CD8-positive, alpha-beta memory T cell (primary cell): ENCODE data around the gene IKBKE. TPM values are rescaled to one million over a fixed set of nuclear protein-coding genes. Genes with fewer than 3 reads are reported as not detected.

Experiments used
- CTCF ChIA-PET: fragments of 350-600 bp; sonication (Branson Sonifier 250); formaldehyde crosslinking; loops from one replicate; lab custom pipeline; 2021; ENCODE audit warnings: antibody characterized with exemption; lab: Charles Lee
- POLR2A ChIA-PET: fragments of 350-600 bp; sonication (Branson Sonifier 250); formaldehyde crosslinking; loops from one replicate; lab custom pipeline; 2021; ENCODE audit warnings: antibody characterized with exemption; lab: Charles Lee
- DNase-seq, 5 donors: peaks; one replicate each; pipeline versions ENCODE4 v3.0.0 to v3.0.0-alpha.2; 2020 to 2022; ENCODE audit warnings: mixed read lengths in 1 of 5
- H3K27ac ChIP-seq: one replicate; pipeline ENCODE4 v1.7.0; 2013; ENCODE audit warnings: low read depth, mild to moderate bottlenecking, low read length, moderate library complexity
- H3K27me3 ChIP-seq: 2 replicates; pipeline ENCODE4 v1.7.0; 2013; ENCODE audit warnings: low read length, mild to moderate bottlenecking; ENCODE audit not compliant: insufficient read depth, poor library complexity, severe bottlenecking
- H3K36me3 ChIP-seq: 2 replicates; pipeline ENCODE4 v1.7.0; 2013; ENCODE audit warnings: mild to moderate bottlenecking, low read length, moderate library complexity; ENCODE audit not compliant: insufficient read depth
- H3K4me1 ChIP-seq: 2 replicates; pipeline ENCODE4 v1.7.0; 2013; ENCODE audit warnings: mild to moderate bottlenecking, low read length, moderate library complexity; ENCODE audit not compliant: insufficient read depth
- H3K4me3 ChIP-seq: 2 replicates; pipeline ENCODE4 v1.7.0; 2013; ENCODE audit warnings: mild to moderate bottlenecking, low read length
- H3K9me3 ChIP-seq: 2 replicates; pipeline ENCODE4 v1.7.0; 2013; ENCODE audit warnings: mild to moderate bottlenecking, low read length
- H3K27ac Mint-ChIP-seq, 8 donors: one replicate each; pipeline ENCODE4 v1.8.0; 2020 to 2021; ENCODE audit warnings: mixed read lengths in 8 of 8, mild to moderate bottlenecking in 6 of 8, inconsistent platforms in 3 of 8, moderate library complexity in 3 of 8
- H3K27me3 Mint-ChIP-seq, 2 donors: one replicate each; pipeline ENCODE4 v1.8.0; 2020 to 2021; ENCODE audit warnings: mixed read lengths in 2 of 2, mild to moderate bottlenecking in 1 of 2, moderate library complexity in 1 of 2
- H3K36me3 Mint-ChIP-seq, 3 donors: one replicate each; pipeline ENCODE4 v1.8.0; 2020 to 2021; ENCODE audit warnings: mixed read lengths in 3 of 3, inconsistent platforms in 1 of 3, mild to moderate bottlenecking in 1 of 3
- H3K4me1 Mint-ChIP-seq, 3 donors: one replicate each; pipeline ENCODE4 v1.8.0; 2020 to 2021; ENCODE audit warnings: mixed read lengths in 3 of 3, inconsistent platforms in 1 of 3, mild to moderate bottlenecking in 1 of 3
- H3K4me3 Mint-ChIP-seq, 7 donors: one replicate each; pipeline ENCODE4 v1.8.0; 2020 to 2021; ENCODE audit warnings: mixed read lengths in 7 of 7, mild to moderate bottlenecking in 6 of 7, moderate library complexity in 4 of 7, inconsistent platforms in 2 of 7
- H3K9me3 Mint-ChIP-seq, 5 donors: one replicate each; pipeline ENCODE4 v1.8.0; 2020 to 2022; ENCODE audit warnings: mixed read lengths in 5 of 5, mild to moderate bottlenecking in 3 of 5, moderate library complexity in 2 of 5, inconsistent platforms in 1 of 5
- polyA plus RNA-seq: library from polyadenylated mRNA; unstranded; fragments of 300-500 nt; fragmentation: Illumina TruSeq; gene quantifications from one replicate; pipeline ENCODE4 v1.2.3, GENCODE V29; 2021
- total RNA-seq, 2 experiments: library from RNA; stranded (reverse); gene quantifications; one replicate each; pipeline ENCODE4 v1.2.3, GENCODE V29; 2021

The IKBKE gene
- total and polyA plus RNA-seq, 3 experiments from 2014 or later, result 17.1 to 46.6 (median 18.4) TPM

DNA sequence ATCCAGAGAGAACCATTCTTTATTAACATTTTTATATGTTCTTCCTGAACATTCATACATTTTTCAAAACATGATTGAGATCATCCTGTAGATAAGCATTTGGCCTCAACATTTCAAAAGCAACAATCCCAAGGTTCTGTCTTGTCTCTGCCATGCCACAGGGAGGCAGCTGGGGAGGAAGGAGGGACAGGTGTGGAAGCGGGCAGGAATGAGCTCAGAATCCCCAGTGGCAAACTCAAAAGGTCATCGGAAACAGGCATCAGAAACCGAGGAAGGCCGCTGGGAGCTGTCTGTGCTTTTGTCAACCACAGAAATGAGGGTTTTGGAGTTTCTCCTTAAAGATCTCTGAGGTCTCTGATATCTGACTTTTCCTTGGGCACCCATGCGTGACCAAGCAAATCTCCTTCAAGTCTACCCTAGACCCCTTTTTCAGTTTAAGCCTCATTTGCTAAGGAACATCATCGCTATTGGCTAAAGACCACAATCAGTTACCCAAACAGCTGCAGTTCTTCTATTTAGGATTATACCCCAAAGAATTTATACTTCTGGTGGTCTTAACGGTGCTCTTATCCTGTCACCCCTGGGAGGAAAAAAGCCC, 71.1 kb downstream of the IKBKE start:
- POLR2A ChIA-PET, result no interaction called here

GRCh38 chr1:206544562-206545257, 74.4 kb downstream of the IKBKE start:
- DNase-seq, result peak; percentile 67 to 87 (median 75)
- H3K9me3 ChIP-seq, result no peaks in the 10 kb centered on the region
- H3K4me3 ChIP-seq, result no peak overlapping the region
- H3K36me3 ChIP-seq, result no peaks in the 10 kb centered on the region
- H3K4me3 Mint-ChIP-seq, result no peak overlapping the region
- H3K9me3 Mint-ChIP-seq, result no peaks in the 10 kb centered on the region
- peaks cover 10 to 16% (median 15%) of the 10 kb centered on the region in 3 donors for H3K4me1 Mint-ChIP-seq
- peaks cover 0 to 3% of the 10 kb centered on the region in 2 donors for H3K27me3 Mint-ChIP-seq
- H3K27ac Mint-ChIP-seq, result peak overlapping the region in 5 of 8 donors; percentile 36 to 70 (median 44)
- POLR2A ChIA-PET, result interaction anchor here (0.6 to 2.3 kb wide), 7 partner anchors 12 to 508 kb away, joined by 4 to 9 read pairs (median 7); partner anchors contain the start of gene PFKFB2
- no peaks in the 10 kb centered on the region for H3K27me3 ChIP-seq
- H3K4me1 ChIP-seq, result peaks cover 8% of the 10 kb centered on the region
- no peaks in the 10 kb centered on the region for H3K36me3 Mint-ChIP-seq
- CTCF ChIA-PET, result interaction anchor here (0.5 to 10.1 kb wide), 36 partner anchors 7 to 232 kb away, joined by 3 to 305 read pairs (median 5); partner anchors contain the start of genes DYRK3, EIF2D, IKBKE and RASSF5
- H3K27ac ChIP-seq, result no peak overlapping the region

More for the DNA sequence above, 71.1 kb downstream of the IKBKE start:
- Histone ChIP-seq H3K4me3 (no peak overlapping the region), H3K27ac (no peak overlapping the region), H3K36me3 (no peaks in the 10 kb centered on the region), H3K9me3 (no peaks in the 10 kb centered on the region), H3K4me1 (peaks cover 8% of the 10 kb centered on the region), H3K27me3 (no peaks in the 10 kb centered on the region)
- H3K9me3 Mint-ChIP-seq, result no peaks in the 10 kb centered on the region
- H3K27ac Mint-ChIP-seq, result no peak overlapping the region
- no peak for DNase-seq
- no peaks in the 10 kb centered on the region for H3K27me3 Mint-ChIP-seq
- CTCF ChIA-PET, result interaction anchor here (2.0 to 10.1 kb wide), 2 partner anchors 14 to 38 kb away, joined by 10 to 305 read pairs; no protein-coding TSS in a partner anchor
- H3K36me3 Mint-ChIP-seq, result peaks cover 0 to 1% (median 0%) of the 10 kb centered on the region in 3 donors
- peaks cover 10 to 16% (median 15%) of the 10 kb centered on the region in 3 donors for H3K4me1 Mint-ChIP-seq
- no peak overlapping the region for H3K4me3 Mint-ChIP-seq

DNA sequence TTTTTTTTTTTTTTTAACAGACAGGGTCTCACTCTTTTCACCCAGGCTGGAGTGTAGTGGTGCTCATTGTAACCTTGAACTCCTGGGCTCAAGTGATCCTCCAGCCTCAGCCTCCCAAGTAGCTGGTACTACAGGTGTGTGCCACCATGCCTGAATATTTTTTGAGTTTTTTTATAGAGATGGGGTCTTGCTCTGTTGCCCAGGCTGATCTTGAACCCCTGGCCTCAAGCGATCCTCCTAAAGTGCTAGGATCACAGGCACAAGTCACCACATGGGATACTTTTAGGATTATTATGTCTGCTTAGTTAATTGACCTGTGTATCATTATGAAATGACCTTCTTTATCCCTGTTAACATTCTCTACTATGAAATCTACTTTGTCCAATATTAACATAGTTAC, 75.1 kb downstream of the IKBKE start:
- Histone ChIP-seq H3K27me3 (no peaks in the 10 kb centered on the region), H3K27ac (no peak overlapping the region), H3K36me3 (no peaks in the 10 kb centered on the region), H3K4me1 (peaks cover 12% of the 10 kb centered on the region), H3K4me3 (no peak overlapping the region), H3K9me3 (no peaks in the 10 kb centered on the region)
- H3K4me1 Mint-ChIP-seq, result peaks cover 13 to 19% (median 15%) of the 10 kb centered on the region in 3 donors
- no peak for DNase-seq
- peak overlapping the region in 5 of 8 donors; percentile 40 to 79 (median 50) for H3K27ac Mint-ChIP-seq
- H3K9me3 Mint-ChIP-seq, result no peaks in the 10 kb centered on the region
- POLR2A ChIA-PET, result interaction anchor here (0.6 to 2.3 kb wide), 9 partner anchors 11 to 508 kb away, joined by 4 to 9 read pairs (median 5); partner anchors contain the start of gene PFKFB2
- no peaks in the 10 kb centered on the region for H3K36me3 Mint-ChIP-seq
- peak overlapping the region in 1 of 7 donors; percentile 16 for H3K4me3 Mint-ChIP-seq
- peaks cover 0 to 3% of the 10 kb centered on the region in 2 donors for H3K27me3 Mint-ChIP-seq
- CTCF ChIA-PET, result interaction anchor here (0.5 to 10.1 kb wide), 34 partner anchors 13 to 232 kb away, joined by 3 to 305 read pairs (median 5); partner anchors contain the start of genes DYRK3, EIF2D, IKBKE and RASSF5

Other genes with a start within 250 kb of the IKBKE start
- gene RASSF5, start 37.1 kb downstream of the IKBKE start, total RNA-seq, result 100 to 1,000 TPM; 163 to 165 TPM
- 329 TPM for gene RASSF5, start 37.1 kb downstream of the IKBKE start, polyA plus RNA-seq
- 10 to 100 TPM; 82.7 to 88.7 TPM for gene EIF2D, start 142.0 kb downstream of the IKBKE start, total RNA-seq
- 35.3 TPM for gene EIF2D, start 142.0 kb downstream of the IKBKE start, polyA plus RNA-seq
- 10 to 100 TPM; 11.0 to 11.7 TPM for gene DYRK3, start 165.1 kb downstream of the IKBKE start, total RNA-seq
- gene DYRK3, start 165.1 kb downstream of the IKBKE start, polyA plus RNA-seq, result not detected
- 10 to 100 TPM; 78.4 to 79.1 TPM for gene MAPKAPK2, start 214.4 kb downstream of the IKBKE start, total RNA-seq
- 5.0 TPM for gene MAPKAPK2, start 214.4 kb downstream of the IKBKE start, polyA plus RNA-seq